Smooth muscle cell (in vitro differentiated cells): Measurements from ENCODE around the gene MAIP1. TPM values are rescaled to one million over a fixed set of nuclear protein-coding genes. Genes with fewer than 3 reads are reported as not detected.

ENCODE experiments used
- DNase-seq: peaks from one replicate; lab custom pipeline; 2025; ENCODE audit not compliant: unreplicated experiment; lab: John Stamatoyannopoulos, UW
- H2AFZ ChIP-seq: fragments of 200-600 bp; sonication (generic); 2 replicates; pipeline ENCODE4 v1.6.0; 2016; ENCODE audit warnings: antibody characterized with exemption, low read depth, mild to moderate bottlenecking
- H3F3A ChIP-seq: fragments of 200-600 bp; sonication (generic); 2 replicates; pipeline ENCODE4 v1.6.0; 2017; ENCODE audit warnings: antibody characterized with exemption, low read depth
- H3K27ac ChIP-seq: fragments of 200-600 bp; sonication (generic); 2 replicates; pipeline ENCODE4 v1.5.1; 2016; ENCODE audit warnings: low read depth, mild to moderate bottlenecking
- H3K27me3 ChIP-seq: fragments of 200-600 bp; sonication (generic); 2 replicates; pipeline ENCODE4 v1.6.1; 2016; ENCODE audit warnings: low read depth, mild to moderate bottlenecking
- H3K36me3 ChIP-seq: fragments of 200-600 bp; sonication (generic); 2 replicates; pipeline ENCODE4 v1.5.1; 2016; ENCODE audit warnings: low read depth
- H3K4me1 ChIP-seq: fragments of 200-600 bp; sonication (generic); 2 replicates; pipeline ENCODE4 v1.5.1; 2016; ENCODE audit warnings: low read depth
- H3K4me2 ChIP-seq: fragments of 200-600 bp; sonication (generic); 2 replicates; pipeline ENCODE4 v1.6.0; 2016; ENCODE audit warnings: mild to moderate bottlenecking
- H3K4me3 ChIP-seq: fragments of 200-600 bp; sonication (generic); 2 replicates; pipeline ENCODE4 v1.5.1; 2016; ENCODE audit warnings: mild to moderate bottlenecking
- H3K79me2 ChIP-seq: fragments of 200-600 bp; sonication (generic); 2 replicates; pipeline ENCODE4 v1.6.0; 2016; ENCODE audit warnings: low read depth, mild to moderate bottlenecking
- H3K9ac ChIP-seq: fragments of 200-600 bp; sonication (generic); 2 replicates; pipeline ENCODE4 v1.6.0; 2016; ENCODE audit warnings: low read depth
- H3K9me3 ChIP-seq: fragments of 200-600 bp; sonication (generic); replicated peaks from 2 replicates; pipeline ENCODE4 v1.5.1; 2016; ENCODE audit warnings: low read depth
- H4K20me1 ChIP-seq: fragments of 200-600 bp; sonication (generic); 2 replicates; pipeline ENCODE4 v1.6.0; 2016; ENCODE audit warnings: low read depth
- WGBS: methylation state at CpG from one replicate; pipeline ENCODE4 v1.1.7; 2016; ENCODE audit warnings: low lambda C conversion rate; 5-methylcytosine and 5-hydroxymethylcytosine counted together
- polyA plus RNA-seq: library from polyadenylated mRNA; unstranded; fragments of >200 nt; fragmentation: Nextera tagmentation; extraction: Ambion mirVana; gene quantifications from 2 replicates; pipeline ENCODE4 v1.2.1, GENCODE V29; 2016
- total RNA-seq: library from RNA; depleted of rRNA; stranded (reverse); fragments of >200 nt; gene quantifications from 2 replicates; pipeline ENCODE4 v1.2.3, GENCODE V29; 2014
- TF ChIP-seq, protein P1 (sequence below): fragments of 200-600 bp; sonication (generic); IDR thresholded peaks from 2 replicates; pipeline ENCODE4 v1.5.1; 2017; ENCODE audit warnings: borderline replicate concordance, mild to moderate bottlenecking, antibody characterized with exemption; ENCODE audit not compliant: insufficient read depth, poor library complexity, severe bottlenecking

Gene MAIP1
- total and polyA plus RNA-seq, 2 experiments from 2014 or later = 15.0 to 133 TPM

- WGBS = 94% methylated on average over 2 of the region's 2 CpGs
- H3K36me3 ChIP-seq = peaks cover 20% of the 10 kb centered on the region
These were observed 11.0 kb downstream of the MAIP1 start for GRCh38 chr2:199966405-199966804.

DNA sequence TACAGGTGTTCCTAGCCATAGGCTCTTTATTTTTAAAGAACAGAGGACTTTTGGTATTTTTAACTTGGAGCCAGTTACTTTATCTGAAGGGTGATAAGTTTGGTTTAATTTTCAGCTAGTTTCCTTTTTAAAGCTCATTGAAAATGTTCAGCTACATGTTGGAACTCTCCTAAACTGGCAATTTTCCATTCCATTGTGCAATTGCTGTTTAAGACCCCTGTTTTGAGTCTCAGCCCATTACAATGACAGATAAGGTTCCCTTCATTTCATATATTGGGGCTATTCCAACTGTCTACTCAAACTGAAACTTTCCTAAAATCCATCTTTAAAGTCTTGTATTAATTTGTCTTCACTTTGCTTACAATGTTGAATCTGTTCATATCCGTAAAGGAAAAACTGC, 11.6 kb downstream of the MAIP1 start:
- no peaks in the 10 kb centered on the region for H4K20me1 ChIP-seq
- H3K79me2 ChIP-seq = no peaks in the 10 kb centered on the region
- no peak for DNase-seq
- no peaks in the 10 kb centered on the region for H3K27me3 ChIP-seq
- TF ChIP-seq, protein P1, sequence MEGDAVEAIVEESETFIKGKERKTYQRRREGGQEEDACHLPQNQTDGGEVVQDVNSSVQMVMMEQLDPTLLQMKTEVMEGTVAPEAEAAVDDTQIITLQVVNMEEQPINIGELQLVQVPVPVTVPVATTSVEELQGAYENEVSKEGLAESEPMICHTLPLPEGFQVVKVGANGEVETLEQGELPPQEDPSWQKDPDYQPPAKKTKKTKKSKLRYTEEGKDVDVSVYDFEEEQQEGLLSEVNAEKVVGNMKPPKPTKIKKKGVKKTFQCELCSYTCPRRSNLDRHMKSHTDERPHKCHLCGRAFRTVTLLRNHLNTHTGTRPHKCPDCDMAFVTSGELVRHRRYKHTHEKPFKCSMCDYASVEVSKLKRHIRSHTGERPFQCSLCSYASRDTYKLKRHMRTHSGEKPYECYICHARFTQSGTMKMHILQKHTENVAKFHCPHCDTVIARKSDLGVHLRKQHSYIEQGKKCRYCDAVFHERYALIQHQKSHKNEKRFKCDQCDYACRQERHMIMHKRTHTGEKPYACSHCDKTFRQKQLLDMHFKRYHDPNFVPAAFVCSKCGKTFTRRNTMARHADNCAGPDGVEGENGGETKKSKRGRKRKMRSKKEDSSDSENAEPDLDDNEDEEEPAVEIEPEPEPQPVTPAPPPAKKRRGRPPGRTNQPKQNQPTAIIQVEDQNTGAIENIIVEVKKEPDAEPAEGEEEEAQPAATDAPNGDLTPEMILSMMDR = no peak
- no peak overlapping the region for H3K9ac ChIP-seq
- no peak overlapping the region for H3K4me3 ChIP-seq
- H3F3A ChIP-seq = no peaks in the 10 kb centered on the region
- no peaks in the 10 kb centered on the region for H3K9me3 ChIP-seq
- no peaks in the 10 kb centered on the region for H3K4me1 ChIP-seq
- H3K36me3 ChIP-seq = peaks cover 15% of the 10 kb centered on the region
- WGBS = 95% methylated on average over 1 of the region's 1 CpG
- H2AFZ ChIP-seq = no peak overlapping the region
- H3K4me2 ChIP-seq = no peak overlapping the region
- H3K27ac ChIP-seq = no peak overlapping the region

More at GRCh38 chr2:199966405-199966804, 11.0 kb downstream of the MAIP1 start:
- Histone ChIP-seq H3K27ac (no peak overlapping the region), H3K4me2 (no peak overlapping the region), H3K4me1 (no peaks in the 10 kb centered on the region), H2AFZ (no peak overlapping the region), H4K20me1 (no peaks in the 10 kb centered on the region), H3K9ac (no peak overlapping the region), H3K4me3 (no peak overlapping the region), H3K9me3 (no peaks in the 10 kb centered on the region), H3F3A (no peaks in the 10 kb centered on the region), H3K27me3 (no peaks in the 10 kb centered on the region), H3K79me2 (no peaks in the 10 kb centered on the region)
- no peak for DNase-seq
- TF ChIP-seq, protein P1 = no peak

DNA sequence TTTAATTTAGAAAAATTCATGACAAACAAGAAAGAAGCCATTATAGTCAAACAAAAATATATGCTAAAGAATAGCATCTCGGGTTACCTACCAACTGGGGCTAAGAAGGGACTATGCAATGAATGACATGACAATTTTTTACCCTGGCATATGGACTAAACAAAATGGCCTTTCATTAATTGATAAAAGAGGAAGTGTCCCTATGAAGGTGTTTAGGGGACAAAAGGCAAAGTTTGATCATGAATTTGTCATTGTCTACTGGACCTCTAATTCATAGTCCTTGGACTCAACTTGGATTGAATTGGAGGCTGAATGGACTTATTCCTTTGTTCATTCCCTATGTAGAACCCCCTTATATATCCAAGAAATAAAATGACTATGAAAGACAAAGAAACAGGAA, 12.7 kb downstream of the MAIP1 start:
- Histone ChIP-seq H3K4me1 (no peaks in the 10 kb centered on the region), H4K20me1 (no peaks in the 10 kb centered on the region), H3K27me3 (no peaks in the 10 kb centered on the region), H3K9ac (no peak overlapping the region), H3K27ac (no peak overlapping the region), H3K4me2 (no peak overlapping the region), H2AFZ (no peak overlapping the region), H3K4me3 (no peak overlapping the region), H3K36me3 (peaks cover 14% of the 10 kb centered on the region), H3F3A (no peaks in the 10 kb centered on the region), H3K9me3 (no peaks in the 10 kb centered on the region), H3K79me2 (no peaks in the 10 kb centered on the region)
- WGBS = 97% methylated on average over 1 of the region's 1 CpG
- no peak for DNase-seq
- TF ChIP-seq, protein P1 = no peak

DNA sequence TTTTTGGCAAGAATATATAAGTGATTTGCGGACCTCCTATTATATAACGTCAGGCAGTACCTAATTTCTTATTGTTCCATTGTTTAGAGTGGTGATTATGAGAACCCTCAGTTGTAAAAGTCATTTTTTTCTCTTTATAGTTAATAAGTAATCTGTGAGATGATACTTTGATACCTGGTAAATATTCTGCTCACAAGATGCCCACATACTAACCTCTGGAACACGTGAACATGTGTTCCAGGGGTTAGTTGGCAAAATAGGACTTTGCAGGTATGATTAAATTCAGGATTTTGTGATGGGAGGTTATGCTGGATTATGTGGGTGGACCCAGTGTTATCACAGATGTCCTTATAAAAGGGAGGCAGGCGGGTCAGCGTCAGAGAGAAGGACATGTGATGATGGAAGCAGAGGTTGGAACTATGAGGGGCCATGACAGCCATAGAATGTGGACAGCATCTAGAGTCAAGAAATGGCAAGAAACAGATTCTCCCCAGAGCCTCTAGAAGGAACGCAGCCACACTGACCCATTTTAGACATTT, 16.8 kb downstream of the MAIP1 start:
- Histone ChIP-seq H3K79me2 (no peaks in the 10 kb centered on the region), H3K27me3 (no peaks in the 10 kb centered on the region), H3K4me3 (no peak overlapping the region), H3K27ac (no peak overlapping the region), H3K9ac (no peak overlapping the region), H4K20me1 (no peaks in the 10 kb centered on the region), H3K36me3 (no peaks in the 10 kb centered on the region), H2AFZ (no peak overlapping the region), H3K9me3 (no peaks in the 10 kb centered on the region), H3K4me1 (no peaks in the 10 kb centered on the region), H3F3A (no peaks in the 10 kb centered on the region), H3K4me2 (no peak overlapping the region)
- TF ChIP-seq, protein P1 = no peak
- WGBS = 94% methylated on average over 6 of the region's 6 CpGs
- no peak for DNase-seq
